T-helper 9 cell (primary cell): Measurements from ENCODE around the gene DNAJC15.

Source experiments
- DNase-seq: peaks from one replicate; pipeline ENCODE4 v3.0.0-alpha.2; 2020

Gene DNAJC15

DNA sequence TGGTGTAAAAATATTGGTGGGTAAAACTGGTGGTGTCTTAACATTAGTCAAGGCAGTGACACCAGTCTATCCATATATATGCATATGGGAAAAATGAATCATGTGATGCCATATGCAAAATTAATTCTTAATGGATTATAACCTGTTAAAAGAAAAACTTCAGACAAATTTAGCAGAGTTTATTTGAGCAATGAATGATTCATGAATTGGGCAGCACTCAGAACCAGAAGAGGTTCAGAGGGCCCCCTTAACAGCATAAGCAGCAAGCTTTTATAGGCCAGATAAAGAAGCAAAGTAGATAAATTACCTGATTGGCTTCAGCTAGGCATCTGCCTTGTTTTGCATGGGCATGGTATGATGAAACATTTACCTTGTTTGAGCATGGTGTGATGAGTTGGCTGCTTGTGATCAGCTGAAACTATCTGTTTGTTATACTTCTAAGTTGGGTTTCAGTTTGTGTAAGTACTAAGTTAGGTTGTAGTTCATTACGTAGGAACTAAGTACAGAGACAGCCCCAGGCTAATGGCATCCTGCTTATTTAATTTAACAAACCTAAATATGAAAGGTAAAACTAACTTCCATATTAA lies 66.6 kb downstream of the DNAJC15 start:
- DNase-seq: no peak

DNA sequence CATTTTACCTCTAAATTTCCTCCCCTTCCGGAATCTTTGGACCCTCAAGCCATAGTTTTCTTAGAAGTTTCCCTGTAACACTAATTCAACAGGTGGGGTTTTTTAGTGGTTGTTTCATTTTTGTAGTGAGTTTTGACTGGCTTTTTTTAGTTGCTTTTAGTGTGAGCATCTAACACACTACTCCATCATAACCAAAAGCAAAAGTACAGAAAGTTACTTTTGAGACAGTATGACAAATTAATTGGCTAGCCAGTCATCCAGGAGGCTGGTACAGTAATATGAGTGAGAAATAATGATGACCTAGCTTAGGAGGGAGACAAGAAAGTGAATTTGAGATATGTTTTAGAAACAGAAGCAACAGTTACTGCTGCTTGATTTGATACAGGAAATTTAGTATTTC lies 71.5 kb downstream of the DNAJC15 start:
- no peak for DNase-seq

DNA sequence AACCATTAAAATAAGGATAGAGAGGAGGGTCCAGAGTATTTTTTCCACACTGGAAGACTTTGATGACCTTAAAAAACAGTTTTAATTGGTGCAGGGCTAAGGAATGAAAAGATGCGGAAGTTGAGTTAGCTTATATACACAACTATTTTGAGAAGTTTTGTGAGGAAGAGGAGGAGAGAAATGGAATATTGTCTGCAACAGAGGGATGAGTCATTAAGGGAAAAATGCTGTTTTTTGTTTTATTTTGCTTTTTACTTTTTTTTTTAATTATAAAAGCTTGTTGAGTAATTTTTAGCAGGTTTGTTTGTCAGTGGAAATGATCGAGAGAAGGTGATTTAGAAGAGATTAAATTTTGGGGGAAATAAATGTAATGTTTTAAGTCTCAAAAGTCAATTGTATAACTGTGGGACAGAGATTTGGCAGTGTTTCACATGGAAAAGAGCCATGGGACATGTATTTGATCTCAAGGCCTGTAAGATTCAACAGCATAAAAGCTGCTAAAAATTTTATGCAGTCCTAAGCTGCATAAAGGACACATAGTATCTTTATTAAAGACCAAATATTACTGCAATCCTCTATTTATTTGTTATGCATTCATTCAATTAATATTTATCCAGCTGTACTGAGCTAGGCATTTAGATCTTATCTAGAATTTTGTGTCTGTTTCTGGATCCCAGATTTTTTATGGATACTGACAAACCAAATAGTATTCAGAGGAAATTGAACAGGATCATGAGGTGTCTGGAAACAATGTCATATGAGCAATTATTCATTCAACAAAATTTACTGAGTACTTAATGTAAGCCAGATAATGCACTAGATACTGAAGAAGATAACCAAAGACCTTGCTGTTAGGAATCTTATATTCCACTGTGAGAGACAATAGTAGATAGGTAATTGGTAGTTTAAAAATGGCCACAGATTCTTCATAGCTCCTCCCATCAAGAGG lies 72.7 kb downstream of the DNAJC15 start:
- DNase-seq: no peak

DNA sequence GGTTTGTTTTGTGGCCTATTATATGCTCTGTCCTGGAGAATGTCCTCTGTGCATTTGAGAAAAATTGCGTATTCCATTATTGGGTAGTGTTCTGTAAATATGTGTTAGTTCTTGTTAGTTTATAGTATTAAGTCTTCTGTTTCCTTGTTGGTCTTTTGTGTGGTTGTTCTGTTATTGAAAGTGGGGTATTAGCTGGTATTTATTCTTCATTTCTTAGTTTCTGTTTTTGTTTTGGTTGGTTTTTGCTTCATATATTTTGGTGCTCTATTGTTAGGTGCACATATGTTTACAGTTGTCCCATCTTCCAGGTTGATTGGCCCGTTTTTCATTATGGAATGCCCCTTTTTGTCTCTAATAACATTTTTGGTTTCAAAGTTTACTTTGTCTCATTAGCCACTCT lies 77.3 kb downstream of the DNAJC15 start:
- DNase-seq: no peak

DNA sequence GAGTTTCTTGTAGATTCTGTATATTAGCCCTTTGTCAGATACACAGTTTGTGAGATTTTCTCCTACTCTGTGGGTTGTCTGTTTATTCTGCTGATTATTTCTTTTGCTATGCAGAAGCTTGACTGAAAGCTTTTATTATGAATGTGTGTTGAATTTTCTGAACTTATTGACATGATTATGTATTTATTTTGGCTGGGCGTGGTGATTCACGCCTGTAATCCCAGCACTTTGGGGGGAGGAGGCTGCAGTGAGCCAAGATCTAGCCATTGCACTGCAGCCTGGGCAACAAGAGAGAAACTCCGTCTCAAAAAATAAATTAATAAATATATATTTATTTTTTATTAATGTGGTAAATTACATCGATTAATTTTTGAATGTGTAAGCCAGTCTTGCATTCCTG lies 78.9 kb downstream of the DNAJC15 start:
- no peak for DNase-seq

DNA sequence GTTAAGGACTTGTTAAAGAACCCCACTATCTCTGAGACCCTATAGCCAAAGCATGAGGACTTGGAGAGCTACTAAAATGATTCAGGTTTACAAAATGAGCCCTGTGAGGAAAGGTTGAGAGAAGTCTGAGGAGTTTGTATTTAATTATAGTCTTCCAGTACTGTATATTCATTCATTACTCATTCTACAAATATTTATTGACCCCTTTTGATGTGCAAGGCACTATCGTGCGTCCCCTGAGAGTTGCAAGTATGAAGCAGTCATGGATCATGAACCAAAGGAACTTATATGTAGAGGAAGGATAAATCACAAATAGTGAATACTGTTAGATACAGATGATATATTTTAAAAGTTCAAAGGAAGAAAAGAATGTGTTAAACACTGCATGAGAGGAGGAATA lies 84.4 kb downstream of the DNAJC15 start:
- DNase-seq: no peak

DNA sequence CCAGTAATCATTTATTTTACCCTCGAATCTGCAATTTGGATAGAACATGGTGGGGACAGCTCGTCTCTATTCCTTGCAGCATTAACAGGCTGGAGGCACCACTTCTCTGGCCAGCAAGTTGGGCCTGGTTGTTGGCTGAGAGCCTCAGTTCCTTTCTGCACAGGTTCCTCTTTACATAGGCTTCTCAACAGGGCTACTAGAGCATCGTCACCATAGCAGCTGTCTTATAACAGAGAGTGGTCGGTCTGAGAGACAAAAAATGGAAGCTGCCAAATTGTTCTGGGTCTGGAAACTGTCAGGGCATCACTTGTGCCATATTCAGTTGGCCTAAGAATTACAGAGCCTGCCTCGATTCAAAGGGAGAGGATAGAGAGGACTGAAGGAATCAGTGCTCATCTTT lies 86.7 kb downstream of the DNAJC15 start:
- DNase-seq: no peak

DNA sequence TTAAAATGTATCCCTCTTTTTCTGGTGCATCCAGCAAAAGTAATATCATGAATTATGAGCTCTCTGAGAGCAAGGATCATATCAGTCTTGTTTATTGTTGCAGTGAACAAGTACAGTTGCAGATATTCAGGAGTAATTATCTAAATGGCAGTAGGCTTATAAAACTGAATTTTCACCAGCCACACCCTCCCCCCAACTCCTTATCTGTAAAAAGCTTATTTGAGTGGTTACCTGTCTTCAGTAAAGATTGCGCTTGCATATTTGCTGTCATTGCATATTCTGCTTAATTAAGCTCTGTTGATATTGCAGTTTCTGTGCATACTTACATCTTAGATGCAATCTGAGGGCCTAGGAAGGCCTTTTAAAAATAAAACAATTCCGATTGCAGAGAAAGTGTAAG lies 87.3 kb downstream of the DNAJC15 start:
- DNase-seq: no peak

DNA sequence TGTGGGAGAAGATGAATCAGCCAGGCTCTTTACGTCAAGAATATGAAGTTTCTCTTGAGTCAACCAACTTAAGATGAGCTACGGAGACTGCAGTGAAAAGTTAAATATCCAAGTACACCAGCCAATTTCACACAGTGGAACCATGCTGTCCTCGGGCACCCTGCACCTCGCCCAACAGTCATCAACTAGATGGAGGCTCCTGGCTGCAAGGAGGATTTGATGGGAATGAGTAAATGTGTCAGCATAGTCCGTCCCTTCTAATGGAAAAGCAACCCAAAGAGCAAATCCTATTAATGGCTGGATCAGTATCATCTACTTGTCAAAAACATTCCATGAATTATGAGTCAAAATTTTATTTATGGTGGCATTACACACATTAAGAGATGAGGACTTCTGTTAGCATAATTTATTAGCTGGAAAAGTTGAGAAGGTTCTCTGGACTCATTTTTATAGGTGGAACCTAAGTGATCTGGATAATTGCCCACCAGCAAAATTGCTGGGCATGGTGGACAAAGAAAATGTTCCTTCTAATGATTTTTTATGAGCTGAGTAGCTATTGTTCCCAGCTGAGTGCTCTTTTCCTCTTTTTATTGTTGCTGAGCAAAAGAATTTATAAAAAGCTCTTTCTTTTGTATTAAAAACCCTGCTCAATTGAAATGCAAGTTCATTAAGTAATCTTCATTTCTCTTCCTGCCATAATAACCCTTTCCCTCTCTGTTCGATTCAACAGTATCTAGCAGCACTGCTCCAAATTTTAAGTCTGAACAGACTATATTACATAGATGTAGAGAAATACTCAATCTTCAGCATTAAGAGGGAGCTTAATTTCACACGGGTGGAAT lies 88.4 kb downstream of the DNAJC15 start:
- DNase-seq: no peak

DNA sequence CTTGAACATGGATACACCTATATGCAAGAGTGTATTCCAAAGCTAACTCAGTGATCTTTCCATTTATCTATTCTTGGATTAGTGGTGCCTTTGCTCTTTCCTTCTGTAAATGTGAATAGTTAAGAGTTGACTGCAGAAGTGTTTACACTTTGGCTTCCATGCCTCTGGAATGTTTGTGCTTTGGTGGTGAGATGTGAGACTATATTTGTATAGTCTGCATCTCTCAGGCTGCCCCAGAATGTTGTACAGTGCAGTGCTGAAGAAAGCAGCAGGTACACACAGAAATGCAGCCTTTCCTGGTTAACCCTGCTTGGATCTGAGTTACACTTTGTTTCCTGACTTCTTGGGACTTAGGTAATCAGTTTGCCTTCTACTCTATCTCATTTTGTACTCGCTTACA lies 90.2 kb downstream of the DNAJC15 start:
- DNase-seq: no peak

DNA sequence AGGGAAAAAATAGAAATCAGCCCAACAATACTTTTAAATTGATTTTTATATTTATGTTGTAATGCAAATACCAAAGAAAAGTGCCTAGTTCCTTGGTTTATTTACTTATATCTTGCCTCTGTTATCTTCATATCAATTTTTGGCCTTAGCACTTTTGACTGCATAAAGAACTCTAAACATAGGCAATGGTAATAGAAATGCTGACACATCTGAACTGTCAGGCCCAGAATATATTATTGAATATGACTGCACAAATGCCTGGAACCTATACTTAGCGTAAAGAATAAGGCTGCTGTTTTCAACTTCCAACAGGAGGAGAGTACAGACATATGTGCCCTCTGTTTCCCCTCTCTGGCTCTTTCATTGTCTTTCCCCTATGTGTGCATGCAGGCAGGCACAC lies 91.1 kb downstream of the DNAJC15 start:
- DNase-seq: no peak

DNA sequence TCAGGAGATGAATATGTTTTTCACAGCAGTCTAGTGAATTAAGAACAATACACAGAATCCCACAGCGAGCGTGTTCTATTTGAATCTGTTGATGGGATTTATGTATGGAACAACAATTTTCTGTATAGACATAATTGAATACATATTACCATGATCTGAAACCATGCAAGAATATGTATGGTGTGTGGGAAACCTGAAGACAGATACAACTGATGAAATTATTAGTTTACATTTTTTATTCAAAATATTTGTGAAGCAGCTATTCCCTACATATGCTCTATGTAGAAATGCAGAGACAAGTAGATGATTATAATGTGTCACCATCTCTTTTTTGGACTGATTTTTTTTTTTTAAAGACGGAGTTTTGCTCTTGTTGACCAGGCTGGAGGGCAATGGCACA lies 91.8 kb downstream of the DNAJC15 start:
- DNase-seq: no peak

DNA sequence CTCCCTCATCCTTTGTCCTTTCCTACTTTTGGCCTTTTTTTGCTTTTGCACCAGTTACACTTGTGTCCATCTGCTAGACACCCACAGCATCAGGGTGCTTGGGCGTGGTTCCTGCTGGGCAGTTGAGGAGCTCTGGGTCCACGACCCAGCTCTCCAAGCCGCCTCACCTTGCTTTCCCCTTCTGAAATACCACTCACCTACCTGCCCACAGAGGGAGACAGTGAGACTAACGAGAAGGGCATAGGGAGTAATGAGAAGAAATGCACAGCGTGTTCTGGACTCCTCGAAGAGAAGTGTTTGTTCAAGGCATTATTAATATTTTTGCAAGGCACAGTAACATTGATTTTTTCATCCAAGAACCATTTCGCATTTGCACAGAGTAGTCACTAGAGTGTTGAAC lies 92.9 kb downstream of the DNAJC15 start:
- no peak for DNase-seq

DNA sequence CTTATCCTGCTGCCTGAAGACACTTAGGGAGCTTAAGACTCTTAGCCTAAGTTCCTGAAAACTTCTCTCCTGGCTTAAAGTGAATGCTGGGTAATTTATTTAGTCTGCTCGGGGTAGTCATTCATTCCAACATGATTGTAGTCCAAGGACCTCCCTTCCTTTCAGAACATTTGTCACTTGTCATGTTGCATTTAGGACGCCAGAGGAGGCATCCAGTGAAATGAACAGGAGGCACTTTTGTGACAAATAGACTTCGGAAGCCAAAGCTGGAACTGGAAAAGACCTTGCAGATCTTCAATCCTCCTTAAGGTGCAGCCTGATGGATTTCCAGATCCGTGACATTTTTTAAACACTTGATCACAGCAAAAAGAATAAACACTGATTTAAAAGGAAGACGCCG lies 95.1 kb downstream of the DNAJC15 start:
- no peak for DNase-seq

DNA sequence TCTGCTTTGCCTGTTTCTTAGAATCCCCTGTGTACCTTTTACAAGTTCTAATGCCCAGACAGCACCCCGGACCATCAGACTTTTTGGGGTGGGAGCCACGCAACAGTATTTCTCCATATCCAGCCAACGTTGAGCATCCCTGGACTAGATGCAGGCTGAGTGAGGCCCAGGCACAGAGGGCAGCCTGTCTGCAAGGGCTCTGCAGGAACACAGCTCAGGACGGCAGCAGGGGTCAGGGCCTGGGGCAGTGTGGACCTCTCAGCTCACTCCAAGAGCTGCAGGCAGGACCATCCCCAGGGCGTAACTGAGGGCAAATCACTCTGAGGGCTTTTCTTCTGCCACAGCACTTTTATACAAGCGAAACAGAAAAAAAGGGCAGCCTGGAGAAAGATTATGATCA lies 95.8 kb downstream of the DNAJC15 start:
- DNase-seq: no peak

DNA sequence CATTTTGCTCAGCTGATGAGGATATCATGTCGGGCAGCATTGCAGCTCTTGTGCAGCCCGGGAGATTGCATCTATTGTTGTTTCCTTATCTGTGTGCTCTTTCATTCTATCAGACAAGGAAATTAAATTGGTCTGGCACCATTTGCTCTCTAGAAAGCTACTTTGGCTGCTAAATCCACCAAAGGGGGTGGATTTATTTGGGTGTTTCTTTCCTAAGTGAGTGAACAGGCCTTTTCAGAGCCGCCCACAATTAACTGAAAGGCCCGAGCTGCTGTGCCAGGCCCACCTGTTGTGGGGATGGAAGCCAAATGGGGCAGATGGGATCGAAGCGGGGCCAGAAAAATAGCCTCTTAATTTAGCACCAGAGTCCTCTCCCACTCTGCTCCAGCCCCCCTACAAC lies 99.4 kb downstream of the DNAJC15 start:
- no peak for DNase-seq

DNA sequence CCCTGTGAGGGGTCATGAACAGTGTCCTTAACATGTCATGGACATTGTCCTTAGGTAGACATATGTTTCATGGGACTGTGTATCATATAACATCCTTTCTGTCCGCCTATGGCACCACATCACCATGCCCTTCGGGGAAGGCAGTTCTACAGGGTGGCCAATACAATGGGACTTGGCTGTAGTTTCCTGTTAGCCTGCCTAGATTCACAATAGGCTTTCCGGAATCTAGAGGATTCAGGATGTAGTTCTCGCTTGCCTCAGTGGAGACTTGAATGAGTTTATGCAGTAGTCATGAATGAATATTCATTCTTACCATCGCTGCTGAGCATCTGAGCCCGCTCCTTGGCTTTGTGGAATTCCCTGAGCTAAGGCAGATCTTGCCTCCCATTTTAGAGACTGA lies 100.5 kb downstream of the DNAJC15 start:
- DNase-seq: no peak

DNA sequence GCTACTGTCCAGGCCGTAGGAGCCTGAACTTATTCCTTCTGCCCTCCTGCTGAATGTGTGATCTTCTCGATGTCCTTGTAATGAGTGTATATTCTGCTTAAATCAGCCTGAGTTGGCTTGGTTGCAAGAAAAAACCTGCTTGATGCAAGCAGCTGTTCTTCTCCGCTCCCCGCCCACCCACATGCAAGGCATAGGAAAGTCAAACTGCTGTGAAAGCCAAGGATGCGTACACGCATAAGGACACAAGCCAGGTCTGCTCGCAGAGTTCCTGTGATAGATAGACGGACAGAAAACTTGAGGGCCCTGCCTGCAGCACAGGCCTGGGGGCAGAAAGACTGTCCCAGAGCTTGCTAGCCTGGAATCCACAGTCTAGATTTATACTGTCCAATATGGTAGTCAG lies 101.1 kb downstream of the DNAJC15 start:
- no peak for DNase-seq

DNA sequence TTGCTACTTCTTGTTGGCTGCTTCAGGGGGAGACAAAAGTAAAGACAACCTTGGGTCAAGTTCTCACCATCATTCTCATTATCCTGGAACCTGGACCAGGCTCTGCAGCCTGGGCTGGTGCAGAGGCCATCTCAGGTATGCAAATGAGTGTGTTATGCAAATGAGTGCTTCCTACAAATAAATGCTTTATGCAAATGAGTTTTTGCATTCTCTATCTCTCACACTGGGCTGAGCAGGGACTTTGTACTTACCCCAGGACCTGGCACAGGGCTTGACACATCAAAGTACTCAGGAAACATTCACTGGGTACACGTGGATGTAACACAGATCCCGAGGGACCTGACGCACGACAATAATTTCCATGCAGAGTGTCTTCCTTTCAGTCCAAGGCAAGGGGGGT lies 103.0 kb downstream of the DNAJC15 start:
- no peak for DNase-seq

DNA sequence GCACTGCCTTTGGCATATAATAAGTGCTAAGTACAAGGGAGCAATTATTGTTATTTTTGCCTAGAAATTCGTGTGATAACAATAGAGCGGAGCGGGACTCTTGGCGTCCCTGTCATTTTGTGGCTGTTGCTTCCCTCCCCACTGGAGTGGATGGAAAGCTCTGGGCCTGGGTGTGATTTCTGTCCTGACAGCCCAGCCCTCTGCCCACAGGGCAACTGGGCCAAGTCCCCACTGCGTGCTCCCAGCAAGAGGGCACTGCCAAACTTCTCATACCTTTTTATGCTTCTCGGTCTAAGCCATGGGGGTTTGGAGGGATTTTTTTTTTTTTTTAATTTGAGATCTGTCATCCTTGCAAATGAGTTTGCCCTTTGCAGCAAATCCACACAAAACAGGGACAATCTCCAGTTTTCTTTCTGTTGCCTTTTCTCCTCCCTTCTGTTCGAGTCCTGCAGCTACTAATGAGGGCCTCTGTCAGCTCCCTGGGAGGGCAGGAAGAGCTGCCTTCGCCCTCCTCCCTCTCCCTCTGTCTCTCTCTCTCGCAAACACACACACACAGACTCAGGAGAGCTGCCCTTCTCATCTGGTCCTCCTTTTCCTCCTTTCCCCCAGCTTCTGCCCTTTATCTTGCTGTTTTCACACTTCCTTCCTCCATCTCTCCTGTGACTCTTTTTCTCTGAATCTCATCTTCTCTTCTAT lies 103.9 kb downstream of the DNAJC15 start:
- DNase-seq: no peak

DNA sequence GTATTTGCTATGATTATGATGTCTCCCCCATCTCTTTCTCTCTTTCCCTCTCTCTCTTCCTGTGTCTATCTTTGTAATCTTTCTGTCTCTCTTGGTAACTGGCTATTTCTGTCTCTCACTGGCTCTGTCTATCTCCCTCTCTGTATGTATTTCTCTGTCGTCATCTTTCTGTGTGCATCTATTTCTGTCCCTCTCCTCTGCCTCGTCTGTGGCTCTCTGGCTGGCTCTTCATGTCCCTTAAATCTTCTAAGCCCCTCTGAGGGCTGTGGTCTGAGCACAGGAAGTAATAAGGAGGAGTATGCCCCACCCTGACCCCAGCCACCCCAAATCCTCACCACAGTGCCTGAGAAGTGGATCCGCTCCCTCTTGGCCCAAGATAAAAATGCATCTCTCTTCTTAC lies 104.4 kb downstream of the DNAJC15 start:
- no peak for DNase-seq

DNA sequence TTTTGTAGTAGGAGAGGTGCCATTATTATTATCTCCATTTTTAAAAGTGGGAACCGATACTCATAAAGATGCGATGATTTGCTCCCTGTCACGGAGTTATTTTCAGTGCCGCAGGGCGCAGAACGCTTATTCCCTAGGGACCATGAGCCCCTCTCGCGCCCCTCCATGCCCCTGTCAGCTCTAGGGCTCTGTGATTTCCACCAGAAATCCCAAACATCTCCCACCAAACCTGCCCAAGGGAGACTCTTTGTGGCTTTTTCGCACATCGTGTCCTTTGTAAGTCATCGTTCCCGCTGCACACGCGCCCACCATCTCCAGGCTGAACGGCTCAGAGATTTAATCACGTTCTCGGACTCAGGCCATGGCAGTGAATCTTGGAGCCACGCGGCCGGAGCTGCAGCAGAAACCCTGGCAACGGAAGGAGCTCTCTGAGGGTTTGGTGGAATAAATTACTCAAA lies 105.1 kb downstream of the DNAJC15 start:
- DNase-seq: no peak

DNA sequence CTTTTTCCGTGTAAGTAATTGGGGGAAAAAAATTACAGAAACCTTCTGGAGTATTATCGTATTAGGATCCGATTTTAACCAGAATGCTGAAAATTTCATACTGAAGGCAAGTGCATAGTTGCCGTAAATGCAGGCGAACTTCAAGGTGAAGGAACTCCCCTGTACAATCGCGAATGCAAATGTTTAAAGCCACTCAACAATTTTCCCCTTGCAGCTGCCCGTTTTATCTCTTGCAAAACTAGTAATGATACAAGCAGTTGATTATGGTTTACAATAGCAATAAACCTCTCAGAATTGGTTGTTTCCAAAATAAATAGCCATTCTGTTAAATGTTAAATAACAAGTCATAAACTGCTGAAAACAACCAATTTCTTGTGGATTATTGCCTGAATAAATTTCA lies 105.7 kb downstream of the DNAJC15 start:
- no peak for DNase-seq
